ENCODE data around the gene UGDH. TPM values are rescaled to one million over a fixed set of nuclear protein-coding genes. Genes with fewer than 3 reads are reported as not detected.
A peak's percentile ranks its signal among the peaks of the same experiment; 100 is the strongest.
"Not testable (repeated sequence)": the region's sequence is repeated elsewhere in the genome, so short reads cannot be mapped to it uniquely, and the experiment has no call there.

Gene UGDH
- 10 to 100 TPM; 38.7 to 66.1 (median 50.0) TPM for polyA plus RNA-seq (ENCODE audit: insufficient read length in 10 of 10)
- long read RNA-seq, donor 1, transcript UGDH-201 (12 exons, 3,216 nt): major isoform, 7 of 7 reads
- long read RNA-seq, donor 1, partial matches to known transcripts: 0 of 7 reads
- long read RNA-seq, donor 1, other reads (novel, unspliced or antisense): 0 of 7 reads
- long read RNA-seq, donor 2, transcript UGDH-201 (12 exons, 3,216 nt): major isoform, 7 of 7 reads
- long read RNA-seq, donor 2, partial matches to known transcripts: 0 of 7 reads
- long read RNA-seq, donor 2, other reads (novel, unspliced or antisense): 0 of 7 reads
- long read RNA-seq, donor 3: 0 reads
- long read RNA-seq, donor 4, transcript UGDH-201 (12 exons, 3,216 nt): major isoform, 9 of 17 reads
- long read RNA-seq, donor 4, partial matches to known transcripts: 6 of 17 reads
- long read RNA-seq, donor 4, other reads (novel, unspliced or antisense): 0 of 17 reads
- long read RNA-seq, donor 5, transcript UGDH-201 (12 exons, 3,216 nt): major isoform, 8 of 16 reads
- long read RNA-seq, donor 5, partial matches to known transcripts: 8 of 16 reads
- long read RNA-seq, donor 5, other reads (novel, unspliced or antisense): 0 of 16 reads
- long read RNA-seq, donor 6, partial matches to known transcripts: 0 of 3 reads
- long read RNA-seq, donor 6, other reads (novel, unspliced or antisense): 0 of 3 reads
- long read RNA-seq, donor 7, partial matches to known transcripts: 0 of 1 reads
- long read RNA-seq, donor 7, other reads (novel, unspliced or antisense): 0 of 1 reads
- long read RNA-seq, donor 8, transcript UGDH-201 (12 exons, 3,216 nt): major isoform, 5 of 5 reads
- long read RNA-seq, donor 8, partial matches to known transcripts: 0 of 5 reads
- long read RNA-seq, donor 8, other reads (novel, unspliced or antisense): 0 of 5 reads
- long read RNA-seq, donor 9, partial matches to known transcripts: 0 of 3 reads
- long read RNA-seq, donor 9, other reads (novel, unspliced or antisense): 0 of 3 reads

- peak; percentile 98 to 99 (median 99) for DNase-seq
These were observed at the start of gene UGDH for GRCh38 chr4:39527296-39528060. UGDH (minus strand) TSS chr4:39527439; CDS start chr4:39521512, 5,927 bp downstream.

GRCh38 chr4:39574946-39575345 is 47.7 kb upstream of the UGDH start:
- no peak for DNase-seq

GRCh38 chr4:39571504-39571903 is 44.3 kb upstream of the UGDH start:
- DNase-seq: no peak

- DNase-seq: no peak
These were observed 43.8 kb upstream of the UGDH start for GRCh38 chr4:39571054-39571453.

- DNase-seq: no peak
These were observed 42.0 kb upstream of the UGDH start for GRCh38 chr4:39569209-39569608.

DNA sequence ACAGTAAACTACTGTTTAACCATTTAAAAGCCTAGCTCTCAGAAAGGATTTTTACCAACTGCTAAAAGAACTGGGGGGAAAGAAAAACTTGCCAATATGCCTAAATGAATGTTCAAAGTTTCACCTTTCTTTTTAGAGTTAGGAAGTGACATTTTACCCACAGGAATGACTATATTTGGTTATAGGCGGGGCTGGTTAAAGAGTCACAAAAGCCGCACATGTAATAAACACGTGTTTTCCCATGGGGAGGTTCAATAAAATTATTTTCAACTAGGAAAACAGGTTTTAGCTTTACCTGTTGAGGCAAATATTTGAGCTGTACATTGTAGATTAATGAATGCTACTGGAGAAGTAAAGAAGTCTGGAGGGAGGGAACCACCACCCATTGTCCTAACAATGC is 41.6 kb upstream of the UGDH start:
- no peak for DNase-seq

GRCh38 chr4:39565878-39566600 is 38.8 kb upstream of the UGDH start:
- DNase-seq: peak in 1 of 3 donors; percentile 69

DNA sequence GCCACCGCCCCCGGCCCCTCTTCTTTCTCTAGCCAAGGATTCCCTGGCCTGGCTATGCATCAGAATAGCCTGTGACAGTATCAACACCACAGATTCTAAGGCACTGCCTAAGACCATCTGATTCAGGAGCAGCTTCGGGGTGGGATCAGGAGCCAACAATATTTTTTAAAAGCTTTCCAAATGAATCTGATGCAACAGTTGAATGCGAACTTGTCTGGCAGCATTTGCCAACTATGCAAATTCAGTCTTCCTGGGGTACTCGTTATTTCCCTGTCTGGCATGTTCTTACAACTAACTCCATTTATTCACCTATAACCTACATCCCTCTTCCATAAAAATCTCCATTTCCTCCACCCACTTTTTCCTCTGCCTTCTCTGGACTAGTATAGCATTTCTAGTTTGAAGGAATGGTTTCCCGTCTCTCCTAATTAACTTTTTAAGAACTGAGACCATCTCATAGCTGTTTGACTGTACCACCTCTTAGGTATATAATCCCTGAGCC is 36.2 kb upstream of the UGDH start:
- no peak for DNase-seq

DNA sequence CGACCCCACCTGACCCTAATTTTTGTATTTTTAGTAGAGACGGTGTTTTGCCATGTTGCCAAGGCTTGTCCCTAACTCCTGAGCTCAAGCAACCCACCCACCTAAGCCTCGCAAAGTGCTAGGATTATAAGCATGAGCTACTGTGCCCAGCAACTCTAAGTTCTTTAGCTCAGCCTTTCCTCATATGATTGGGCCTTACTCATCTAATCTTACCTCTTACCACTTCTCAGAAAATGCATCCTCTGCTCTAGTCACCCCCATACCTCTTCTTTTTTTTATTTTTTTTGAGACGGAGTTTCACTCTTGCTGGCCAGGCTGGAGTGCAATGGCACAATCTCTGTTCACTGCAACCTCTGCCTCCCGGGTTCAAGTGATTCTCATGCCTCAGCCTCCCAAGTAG is 35.6 kb upstream of the UGDH start:
- DNase-seq: no peak

GRCh38 chr4:39559626-39560025 is 32.4 kb upstream of the UGDH start:
- peak in 2 of 3 donors; percentile 17 to 40 for DNase-seq

GRCh38 chr4:39555472-39555871 is 28.2 kb upstream of the UGDH start:
- DNase-seq: no peak

GRCh38 chr4:39548425-39549067 is 21.3 kb upstream of the UGDH start:
- DNase-seq: no peak

DNA sequence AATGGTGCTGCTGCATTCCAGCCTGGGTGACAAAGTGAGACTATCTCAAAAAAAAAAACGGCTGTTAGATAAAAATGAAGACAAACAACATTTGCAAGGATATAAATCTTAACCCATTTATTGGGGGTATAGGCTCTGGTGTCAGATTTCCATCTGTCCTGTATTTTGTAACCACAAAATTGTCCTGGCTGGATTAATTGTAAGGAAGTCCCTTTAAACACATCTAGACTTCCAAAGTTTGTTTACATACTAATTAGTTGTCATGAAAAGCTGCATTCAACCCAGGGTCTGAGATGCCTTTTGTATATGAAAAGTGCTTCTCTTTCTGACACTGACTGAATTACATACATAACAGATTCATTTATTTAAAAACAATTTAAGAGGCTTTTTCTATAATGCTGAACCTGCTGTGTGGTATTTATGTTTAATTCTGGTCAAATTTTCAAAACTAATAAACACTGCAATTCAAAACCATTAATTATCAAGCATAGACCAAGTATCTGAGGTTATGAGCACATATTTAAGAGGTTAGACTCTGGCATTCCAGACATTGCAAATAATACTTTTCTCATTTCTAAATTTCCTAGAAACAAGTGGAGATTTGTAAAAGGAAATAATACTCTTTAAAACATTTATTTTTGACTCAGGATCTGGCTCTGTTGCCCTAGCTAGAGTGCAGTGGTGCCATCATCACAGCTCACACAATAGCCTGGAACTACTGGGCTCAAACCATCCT is 17.5 kb upstream of the UGDH start:
- no peak for DNase-seq

- DNase-seq: not testable (repeated sequence)
These were observed 16.8 kb upstream of the UGDH start for GRCh38 chr4:39544080-39544479.

DNA sequence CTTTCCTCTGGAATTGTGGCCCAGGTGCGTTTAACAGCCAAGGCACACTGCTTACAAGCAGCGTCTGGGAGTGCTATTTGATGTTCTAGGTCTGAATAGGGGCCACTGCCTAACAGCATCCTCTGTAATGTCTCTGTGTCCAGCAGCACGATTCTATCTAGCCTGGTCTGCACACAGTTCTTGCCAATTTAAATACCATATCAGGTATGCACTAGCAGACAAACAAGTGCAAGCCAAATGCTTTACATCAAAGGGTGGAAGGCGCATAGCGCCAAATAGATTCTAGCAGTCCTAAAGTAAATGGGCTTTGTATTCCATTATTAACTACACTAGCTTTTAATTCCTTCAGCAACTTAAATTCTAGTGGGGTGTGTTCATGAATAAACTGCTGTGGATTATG is 15.8 kb upstream of the UGDH start:
- no peak for DNase-seq

DNA sequence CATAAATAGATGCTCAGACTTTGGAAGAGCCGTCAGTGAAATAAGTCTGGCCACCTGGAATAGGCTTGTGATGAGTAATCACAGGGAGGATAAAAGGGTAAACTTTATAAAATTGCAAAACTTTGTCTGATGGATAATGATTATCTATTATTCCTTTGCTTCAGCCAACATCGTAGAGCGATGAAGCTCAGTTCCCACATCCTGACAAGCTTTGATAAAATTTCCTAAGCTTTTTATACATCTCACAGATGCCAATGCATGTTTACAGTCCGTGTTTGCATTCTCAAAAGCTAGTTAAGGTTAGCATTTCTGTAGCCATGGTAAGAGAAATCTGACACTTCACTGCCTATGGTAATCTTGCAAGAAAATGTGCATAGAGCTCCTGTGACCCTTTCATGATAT is 15.4 kb upstream of the UGDH start:
- DNase-seq: no peak

- no peak for DNase-seq
These were observed 14.9 kb upstream of the UGDH start for GRCh38 chr4:39541987-39542610.

GRCh38 chr4:39539089-39539611 is 11.9 kb upstream of the UGDH start:
- no peak for DNase-seq

DNA sequence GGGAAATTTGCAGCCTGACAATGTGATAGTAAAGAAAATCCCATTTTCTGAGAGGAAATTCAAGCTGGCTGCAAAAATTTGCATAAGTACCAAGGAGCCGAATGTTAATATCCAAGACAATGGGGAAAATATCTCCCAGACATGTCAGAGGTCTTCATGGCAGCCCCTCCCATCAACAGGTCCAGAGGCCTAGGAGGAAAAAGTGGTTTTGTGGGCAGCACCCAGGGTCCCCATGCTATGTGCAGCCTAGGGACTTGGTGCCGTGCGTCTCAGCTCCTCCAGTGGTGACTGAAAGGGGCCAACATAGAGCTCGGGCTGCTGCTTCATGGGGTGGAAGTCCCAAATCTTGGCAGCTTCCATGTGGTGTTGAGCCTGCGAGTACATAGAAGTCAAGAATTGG is 6.3 kb upstream of the UGDH start:
- no peak for DNase-seq
